Measurements from ENCODE around the gene PYHIN1. TPM values are rescaled to one million over a fixed set of nuclear protein-coding genes. Genes with fewer than 3 reads are reported as not detected.

The PYHIN1 gene
- total and polyA plus RNA-seq, 2 of the 8 experiments (the other 6 are each of a cell fraction or from before 2014, with no cell fraction given) = not detected

DNA sequence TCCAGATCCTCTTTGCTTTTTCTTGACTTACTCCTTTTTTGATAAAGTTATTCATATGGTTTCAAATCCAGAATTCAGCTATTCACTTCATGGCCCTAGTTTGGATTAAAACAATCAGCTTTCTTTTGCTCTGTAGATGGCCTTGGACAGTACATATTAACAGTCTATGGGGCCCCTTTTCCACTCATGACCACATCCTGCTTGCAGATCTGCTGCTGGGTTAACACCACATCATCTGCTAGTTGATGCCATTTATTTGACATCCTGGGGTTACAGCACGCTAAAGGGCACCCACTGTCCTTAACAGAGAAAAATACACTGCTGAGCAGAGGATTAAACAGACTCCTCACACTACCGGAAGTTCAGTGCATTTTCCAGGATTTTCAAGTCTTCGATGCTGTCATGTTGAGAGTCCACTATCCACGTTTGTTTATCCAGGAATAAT lies 77.4 kb downstream of the PYHIN1 start:
- Histone ChIP-seq H3K79me2 (ENCODE audit: control insufficient read depth in 1 of 2, insufficient read depth in 2 of 2, low read length in 2 of 2) (no peaks in the 10 kb centered on the region), H4K8ac (ENCODE audit: extremely low read depth, insufficient read depth, low read length) (no peak overlapping the region), H3K4ac (replicated peaks; ENCODE audit: insufficient read length, low read depth, low read length) (no peak overlapping the region), H2AFZ (ENCODE audit: low read length) (no peak overlapping the region), H2BK120ac (replicated peaks; ENCODE audit: low read depth, low read length) (no peak overlapping the region), H3K79me1 (ENCODE audit: low read depth, low read length) (no peaks in the 10 kb centered on the region), H3K9ac (replicated peaks in 1 of 4; ENCODE audit: extremely low read depth in 1 of 4, low read depth in 3 of 4, low read length in 3 of 4) (no peak overlapping the region), H2BK12ac (ENCODE audit: low read depth, low read length) (no peak overlapping the region), H3K23ac (ENCODE audit: insufficient read length) (no peak overlapping the region), H4K5ac (ENCODE audit: insufficient read length, low read depth, low read length) (no peak overlapping the region), H3K56ac (replicated peaks; ENCODE audit: insufficient read length, low read depth, low read length) (no peak overlapping the region), H3K27ac (ENCODE audit: low read depth, low read length) (no peak overlapping the region), H3K27me3 (replicated peaks in 1 of 4; ENCODE audit: control insufficient read depth in 3 of 4, extremely low read depth in 1 of 4, insufficient read depth in 3 of 4, low read length in 3 of 4) (peaks cover 1 to 21% (median 16%) of the 10 kb centered on the region in 4 experiments; a peak in 5 of 7 replicates), H3K36me3 (ENCODE audit: control insufficient read depth in 2 of 4, insufficient read depth in 4 of 4, low read length in 3 of 4) (no peaks in the 10 kb centered on the region), H3K4me1 (replicated peaks in 1 of 4; ENCODE audit: control insufficient read depth in 3 of 4, insufficient read depth in 4 of 4, low read length in 3 of 4) (peaks cover 2 to 21% (median 15%) of the 10 kb centered on the region in 4 experiments; a peak in 5 of 7 replicates), H2BK15ac (ENCODE audit: low read length) (no peak overlapping the region), H3K23me2 (ENCODE audit: low read depth, low read length) (0 out of 2 replicates have a peak, but pooled peaks cover 4% of the 10 kb centered on the region), H4K91ac (replicated peaks; ENCODE audit: insufficient read length, low read length) (no peak overlapping the region), H3K4me3 (ENCODE audit: extremely low read depth in 1 of 4, insufficient read depth in 2 of 4, low read depth in 3 of 4, low read length in 4 of 4) (no peak overlapping the region), H3K4me2 (ENCODE audit: insufficient read depth in 1 of 2, low read depth in 2 of 2, low read length in 2 of 2) (no peak overlapping the region), H3K14ac (ENCODE audit: insufficient read length) (no peak overlapping the region), H4K20me1 (replicated peaks in 1 of 2; ENCODE audit: control insufficient read depth in 1 of 2, insufficient read depth in 2 of 2, low read length in 2 of 2) (no peaks in the 10 kb centered on the region), H3K9me3 (ENCODE audit: insufficient read depth in 2 of 2, low read depth in 1 of 2, low read length in 1 of 2) (no peaks in the 10 kb centered on the region), H3K18ac (ENCODE audit: extremely low read depth, low read length) (no peak overlapping the region), H2BK20ac (ENCODE audit: low read length) (no peak overlapping the region), H2AK5ac (ENCODE audit: low read depth, low read length) (no peak overlapping the region), H2BK5ac (ENCODE audit: low read depth, low read length) (no peak overlapping the region)
- no peak for DNase-seq (ENCODE audit: low read depth in 1 of 2, low spot score in 2 of 2)
- CTCF ChIA-PET (ENCODE audit: partially characterized antibody) = no interaction called here
- 91% methylated on average over 4 of the region's 4 CpGs; no CpG with 5 or more reads in 1 of the 2 experiments for WGBS, 2 experiments (ENCODE audit: extremely low coverage in 1 of 2, insufficient coverage in 1 of 2, insufficient read length in 1 of 2, insufficient replicate concordance in 2 of 2, low coverage in 1 of 2, low lambda C conversion rate in 2 of 2, missing lambda C conversion rate in 1 of 2)
- FAIRE-seq = no peak
- POLR2A ChIA-PET (ENCODE audit: partially characterized antibody) = no interaction called here
- TF ChIP-seq POU5F1 (IDR thresholded peaks at IDR 0.05; ENCODE audit: low read depth, low read length) (no peak), CEBPB (IDR thresholded peaks at IDR 0.05; ENCODE audit: low read depth, low read length) (no peak), TEAD4 (IDR thresholded peaks at IDR 0.05; ENCODE audit: low read depth, low read length) (no peak), JUN (IDR thresholded peaks at IDR 0.05; ENCODE audit: low read depth, low read length) (no peak), FOSL1 (IDR thresholded peaks at IDR 0.05; ENCODE audit: insufficient read depth, low read depth, low read length) (no peak), SRF (IDR thresholded peaks at IDR 0.05; ENCODE audit: low read depth, low read length) (no peak), BRCA1 (IDR thresholded peaks at IDR 0.05; ENCODE audit: low read depth, low read length) (no peak), SP2 (IDR thresholded peaks at IDR 0.05; ENCODE audit: low read length) (no peak), MAFK (IDR thresholded peaks at IDR 0.05; ENCODE audit: low read depth, low read length) (no peak), GABPA (IDR thresholded peaks at IDR 0.05; ENCODE audit: borderline replicate concordance, insufficient read depth, low read length) (no peak), ASH2L (IDR thresholded peaks at IDR 0.05; ENCODE audit: low read length) (no peak), SP4 (IDR thresholded peaks at IDR 0.05; ENCODE audit: low read length) (no peak)
- TF ChIP-seq, protein P1, sequence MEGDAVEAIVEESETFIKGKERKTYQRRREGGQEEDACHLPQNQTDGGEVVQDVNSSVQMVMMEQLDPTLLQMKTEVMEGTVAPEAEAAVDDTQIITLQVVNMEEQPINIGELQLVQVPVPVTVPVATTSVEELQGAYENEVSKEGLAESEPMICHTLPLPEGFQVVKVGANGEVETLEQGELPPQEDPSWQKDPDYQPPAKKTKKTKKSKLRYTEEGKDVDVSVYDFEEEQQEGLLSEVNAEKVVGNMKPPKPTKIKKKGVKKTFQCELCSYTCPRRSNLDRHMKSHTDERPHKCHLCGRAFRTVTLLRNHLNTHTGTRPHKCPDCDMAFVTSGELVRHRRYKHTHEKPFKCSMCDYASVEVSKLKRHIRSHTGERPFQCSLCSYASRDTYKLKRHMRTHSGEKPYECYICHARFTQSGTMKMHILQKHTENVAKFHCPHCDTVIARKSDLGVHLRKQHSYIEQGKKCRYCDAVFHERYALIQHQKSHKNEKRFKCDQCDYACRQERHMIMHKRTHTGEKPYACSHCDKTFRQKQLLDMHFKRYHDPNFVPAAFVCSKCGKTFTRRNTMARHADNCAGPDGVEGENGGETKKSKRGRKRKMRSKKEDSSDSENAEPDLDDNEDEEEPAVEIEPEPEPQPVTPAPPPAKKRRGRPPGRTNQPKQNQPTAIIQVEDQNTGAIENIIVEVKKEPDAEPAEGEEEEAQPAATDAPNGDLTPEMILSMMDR (IDR thresholded peaks at IDR 0.05; ENCODE audit: control extremely low read depth in 1 of 3, insufficient read depth in 1 of 3, low read depth in 1 of 3, low read length in 3 of 3) = no peak

All from H1 (cell line).